HG02981 (cell line): ENCODE measurements around the gene MSMP.

Experiments
- ATAC-seq: cut with Tn5 transposase; IDR thresholded peaks from one replicate; pipeline ENCODE4 v1.9.1; 2021; ENCODE audit warnings: mild to moderate bottlenecking, moderate library complexity; ENCODE audit not compliant: unreplicated experiment

Gene MSMP

GRCh38 chr9:35745569-35745968, 8.5 kb downstream of the MSMP start:
- no peak for ATAC-seq

- no peak for ATAC-seq
These were observed 10.1 kb downstream of the MSMP start for GRCh38 chr9:35743880-35744518.

GRCh38 chr9:35743452-35743851, 10.6 kb downstream of the MSMP start:
- no peak for ATAC-seq

GRCh38 chr9:35741740-35742139, 12.3 kb downstream of the MSMP start:
- no peak for ATAC-seq

GRCh38 chr9:35740243-35740642, 13.8 kb downstream of the MSMP start:
- no peak for ATAC-seq

GRCh38 chr9:35738924-35739323, 15.2 kb downstream of the MSMP start:
- ATAC-seq = no peak

- no peak for ATAC-seq
These were observed 15.9 kb downstream of the MSMP start for GRCh38 chr9:35738186-35738585.

GRCh38 chr9:35737143-35737542, 16.9 kb downstream of the MSMP start:
- ATAC-seq = no peak

- no peak for ATAC-seq
These were observed 17.9 kb downstream of the MSMP start for GRCh38 chr9:35736201-35736633.

- no peak for ATAC-seq
These were observed 20.0 kb downstream of the MSMP start for GRCh38 chr9:35734096-35734495.

- no peak for ATAC-seq
These were observed 21.1 kb downstream of the MSMP start for GRCh38 chr9:35732800-35733541.

GRCh38 chr9:35732185-35732799, 21.8 kb downstream of the MSMP start, which contains the start of the genes CREB3 and TLN1:
TSS of gene CREB3 (plus strand) at chr9:35732666. CDS start at chr9:35732773, 107 bp downstream.
TSS of gene TLN1 (minus strand) at chr9:35732195. CDS start at chr9:35725694, 6,501 bp downstream.
- peak; percentile 76 for ATAC-seq

- ATAC-seq = no peak
These were observed 22.5 kb downstream of the MSMP start for GRCh38 chr9:35731415-35732184.

- ATAC-seq = no peak
These were observed 23.6 kb downstream of the MSMP start for GRCh38 chr9:35730486-35730854.

GRCh38 chr9:35729700-35730485, 24.2 kb downstream of the MSMP start:
- ATAC-seq = no peak

GRCh38 chr9:35729101-35729500, 25.0 kb downstream of the MSMP start:
- no peak for ATAC-seq

- ATAC-seq = no peak
These were observed 25.8 kb downstream of the MSMP start for GRCh38 chr9:35728041-35728971.

- ATAC-seq = no peak
These were observed 26.4 kb downstream of the MSMP start for GRCh38 chr9:35727676-35728040.

GRCh38 chr9:35726931-35727330, 27.1 kb downstream of the MSMP start:
- no peak for ATAC-seq
